CD14-positive monocyte (primary cell): ENCODE results near the gene PLEKHG2. TPM values are rescaled to one million over a fixed set of nuclear protein-coding genes. Genes with fewer than 3 reads are reported as not detected.
A peak's percentile ranks its signal among the peaks of the same experiment; 100 is the strongest.

ENCODE experiments used
- DNase-seq, 3 donors: peaks; one replicate each; pipeline ENCODE4 v3.0.0-alpha.2; 2011 to 2022
- H2AFZ ChIP-seq: 2 replicates; pipeline ENCODE4 v1.6.0; 2012; ENCODE audit warnings: mild to moderate bottlenecking, low read depth, low read length, inconsistent platforms; ENCODE audit not compliant: insufficient read depth, poor library complexity, severe bottlenecking
- H3K27ac ChIP-seq, 2 donors: 1 replicate in 1 of 2; 2 replicates in 1 of 2; pipeline ENCODE4 v1.5.1; 2012 to 2013; ENCODE audit warnings: low read length in 2 of 2, control low read depth in 1 of 2, inconsistent platforms in 1 of 2, low read depth in 1 of 2, mild to moderate bottlenecking in 1 of 2
- H3K27me3 ChIP-seq, 2 donors: one replicate each; pipeline versions ENCODE4 v1.6.0 to v1.6.1; 2011 to 2013; ENCODE audit warnings: low read length in 2 of 2; ENCODE audit not compliant: control insufficient read depth in 2 of 2, insufficient read depth in 2 of 2
- H3K36me3 ChIP-seq, 2 donors: replicated peaks in 1 of 2; 1 replicate in 1 of 2; 2 replicates in 1 of 2; pipeline versions ENCODE4 v1.5.1 to v1.6.1; 2012 to 2013; ENCODE audit warnings: low read length in 2 of 2, control low read depth in 1 of 2, inconsistent platforms in 1 of 2, mild to moderate bottlenecking in 1 of 2; ENCODE audit not compliant: insufficient read depth in 2 of 2, control insufficient read depth in 1 of 2
- H3K4me1 ChIP-seq, 2 donors: 1 replicate in 1 of 2; 2 replicates in 1 of 2; pipeline versions ENCODE4 v1.5.1 to v1.6.1; 2012 to 2013; ENCODE audit warnings: low read length in 2 of 2, control low read depth in 1 of 2, inconsistent platforms in 1 of 2, mild to moderate bottlenecking in 1 of 2, moderate library complexity in 1 of 2; ENCODE audit not compliant: insufficient read depth in 2 of 2, control insufficient read depth in 1 of 2
- H3K4me2 ChIP-seq: replicated peaks from 2 replicates; pipeline ENCODE3; 2012; ENCODE audit warnings: low read length, moderate library complexity, mild to moderate bottlenecking; ENCODE audit not compliant: poor library complexity, severe bottlenecking; ENCODE audit errors: extremely low read depth
- H3K4me3 ChIP-seq, 3 experiments: fragments of 200-600 bp in 1 of 3; sonication (generic) in 1 of 3; replicated peaks in 1 of 3; 1 replicate in 2 of 3; 2 replicates in 1 of 3; pipeline ENCODE4 v1.5.1; 2011 to 2013; ENCODE audit warnings: low read length in 3 of 3, mild to moderate bottlenecking in 3 of 3, control low read depth in 2 of 3, low read depth in 2 of 3, inconsistent platforms in 1 of 3, moderate library complexity in 1 of 3
- H3K79me2 ChIP-seq: 2 replicates; pipeline ENCODE4 v1.6.0; 2012; ENCODE audit warnings: mild to moderate bottlenecking, control low read depth, inconsistent platforms, low read length, moderate library complexity; ENCODE audit not compliant: insufficient read depth
- H3K9ac ChIP-seq: 2 replicates; pipeline ENCODE4 v1.6.0; 2017; ENCODE audit warnings: low read length, mild to moderate bottlenecking; ENCODE audit not compliant: insufficient read depth, poor library complexity, severe bottlenecking
- H3K9me3 ChIP-seq, 2 donors: replicated peaks in 1 of 2; 1 replicate in 1 of 2; 2 replicates in 1 of 2; pipeline versions ENCODE4 v1.5.1 to v1.6.1; 2012 to 2013; ENCODE audit warnings: low read length in 2 of 2, control low read depth in 1 of 2; ENCODE audit not compliant: control insufficient read depth in 1 of 2, insufficient read depth in 1 of 2
- H4K20me1 ChIP-seq: 2 replicates; pipeline ENCODE4 v1.6.0; 2012; ENCODE audit warnings: mild to moderate bottlenecking, low read length, control low read depth, moderate library complexity; ENCODE audit not compliant: insufficient read depth
- H3K27ac Mint-ChIP-seq, 7 donors: one replicate each; pipeline ENCODE4 v1.8.0; 2020; ENCODE audit warnings: mild to moderate bottlenecking in 7 of 7, mixed read lengths in 7 of 7, moderate library complexity in 6 of 7, inconsistent platforms in 2 of 7
- H3K27me3 Mint-ChIP-seq, 3 donors: one replicate each; pipeline ENCODE4 v1.8.0; 2021 to 2022; ENCODE audit warnings: low read depth in 3 of 3, mild to moderate bottlenecking in 3 of 3, mixed read lengths in 3 of 3, moderate library complexity in 3 of 3, inconsistent platforms in 1 of 3
- H3K36me3 Mint-ChIP-seq, 2 donors: one replicate each; pipeline ENCODE4 v1.8.0; 2020; ENCODE audit warnings: mixed read lengths in 2 of 2, inconsistent platforms in 1 of 2, mild to moderate bottlenecking in 1 of 2
- H3K4me1 Mint-ChIP-seq: one replicate; pipeline ENCODE4 v1.8.0; 2020; ENCODE audit warnings: mild to moderate bottlenecking, mixed read lengths
- H3K4me3 Mint-ChIP-seq, 2 donors: one replicate each; pipeline ENCODE4 v1.8.0; 2020; ENCODE audit warnings: mild to moderate bottlenecking in 2 of 2, mixed read lengths in 2 of 2, moderate library complexity in 1 of 2
- H3K9me3 Mint-ChIP-seq, 7 donors: one replicate each; pipeline ENCODE4 v1.8.0; 2020 to 2022; ENCODE audit warnings: mixed read lengths in 7 of 7, mild to moderate bottlenecking in 6 of 7, moderate library complexity in 6 of 7, inconsistent platforms in 2 of 7
- WGBS: methylation state at CpG from one replicate; pipeline ENCODE4 v1.1.5; 2013; ENCODE audit warnings: missing lambda C conversion rate; ENCODE audit not compliant: insufficient coverage; 5-methylcytosine and 5-hydroxymethylcytosine counted together
- intact Hi-C, 2 donors: fragments of 100-400 bp; cut with micrococcal nuclease; formaldehyde crosslinking; loops; one replicate each; pipeline versions ENCODE4 v1.15.0 to v1.15.1; 2023
- polyA plus RNA-seq, 3 donors: library from polyadenylated mRNA; depleted of rRNA in 1 of 3; unstranded in 2 of 3; stranded (reverse) in 1 of 3; fragments of 300-500 nt in 2 of 3; fragments of >200 nt in 1 of 3; fragmentation: Illumina TruSeq in 2 of 3; gene quantifications; 1 replicate in 2 of 3; 2 replicates in 1 of 3; pipeline ENCODE4 v1.2.3, GENCODE V29; 2012 to 2021
- TF ChIP-seq, protein P1 (sequence below): fragments of 200-600 bp; IDR thresholded peaks from one replicate; pipeline ENCODE4 v1.8.0; 2022; ENCODE audit warnings: antibody characterized with exemption, mild to moderate bottlenecking

The PLEKHG2 gene
- polyA plus RNA-seq, 3 donors, result 0.73 to 202 (median 1.2) TPM

DNA sequence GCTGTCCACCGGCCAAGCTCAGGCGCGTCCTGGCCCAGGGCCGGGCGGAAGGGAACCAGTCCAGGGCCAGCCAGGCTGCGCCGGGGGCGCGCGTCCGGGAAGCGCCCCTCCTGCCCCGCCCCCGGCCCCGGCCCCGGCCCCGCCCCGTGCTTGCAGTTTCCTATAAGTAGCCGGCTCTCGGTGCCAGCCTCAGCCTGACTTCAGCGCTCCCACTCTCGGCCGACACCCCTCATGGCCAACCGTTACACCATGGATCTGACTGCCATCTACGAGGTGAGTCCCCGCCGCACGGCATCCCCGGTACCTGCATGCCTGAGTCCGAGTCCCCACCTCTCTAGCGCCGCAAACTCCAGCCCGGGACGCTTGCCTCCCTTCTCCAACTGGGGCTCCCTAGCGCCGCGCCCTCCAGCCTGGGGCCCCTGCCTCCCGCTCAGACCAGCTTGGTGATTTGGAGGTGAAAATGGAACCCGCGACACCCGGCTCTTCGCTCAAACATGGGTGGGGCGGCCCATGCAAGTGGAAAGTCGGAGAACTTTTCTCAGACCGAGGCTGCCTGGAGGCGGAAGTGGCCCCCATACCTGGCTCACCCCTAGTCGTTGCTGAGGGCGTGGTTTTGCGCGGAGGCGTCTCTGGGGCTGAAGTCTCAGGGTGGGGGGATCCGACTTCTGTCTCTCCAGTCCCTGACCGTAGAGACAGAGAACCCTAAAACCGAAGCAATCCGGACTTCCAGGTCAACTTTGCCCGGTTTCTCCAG, 5.6 kb upstream of the PLEKHG2 start, which contains the start of gene ZFP36:
ZFP36 (plus strand) TSS at position 192 of the 754 bp plus-strand sequence; CDS start at position 250, 58 bp downstream.
- Histone ChIP-seq H3K36me3 (peaks cover 23% of the 10 kb centered on the region in 2 donors), H2AFZ (no peak within 1 kb of the TSS), H3K4me2 (peak within 1 kb of the TSS; percentile 86), H3K9me3 (no peaks in the 10 kb centered on the region), H3K79me2 (peaks cover 93% of the 10 kb centered on the region), H3K4me1 (peaks cover 49 to 50% of the 10 kb centered on the region in 2 donors), H3K4me3 (peak within 1 kb of the TSS; percentile 89 to 96 (median 91)), H4K20me1 (peaks cover 54% of the 10 kb centered on the region), H3K27ac (peak within 1 kb of the TSS; percentile 98 to 99), H3K9ac (peak within 1 kb of the TSS; percentile 100), H3K27me3 (no peaks in the 10 kb centered on the region)
- DNase-seq, result peak; percentile 85 to 98 (median 90)
- WGBS, result under 1% methylated on average over 52 of the region's 56 CpGs
- H3K4me1 Mint-ChIP-seq, result peaks cover 39% of the 10 kb centered on the region
- peak within 1 kb of the TSS; percentile 98 to 100 (median 100) for H3K27ac Mint-ChIP-seq
- H3K36me3 Mint-ChIP-seq, result peaks cover 32 to 47% of the 10 kb centered on the region in 2 donors
- H3K27me3 Mint-ChIP-seq, result peaks cover 0 to 28% (median 5%) of the 10 kb centered on the region in 3 donors
- peak within 1 kb of the TSS; percentile 99 to 100 for H3K4me3 Mint-ChIP-seq
- TF ChIP-seq, protein P1, sequence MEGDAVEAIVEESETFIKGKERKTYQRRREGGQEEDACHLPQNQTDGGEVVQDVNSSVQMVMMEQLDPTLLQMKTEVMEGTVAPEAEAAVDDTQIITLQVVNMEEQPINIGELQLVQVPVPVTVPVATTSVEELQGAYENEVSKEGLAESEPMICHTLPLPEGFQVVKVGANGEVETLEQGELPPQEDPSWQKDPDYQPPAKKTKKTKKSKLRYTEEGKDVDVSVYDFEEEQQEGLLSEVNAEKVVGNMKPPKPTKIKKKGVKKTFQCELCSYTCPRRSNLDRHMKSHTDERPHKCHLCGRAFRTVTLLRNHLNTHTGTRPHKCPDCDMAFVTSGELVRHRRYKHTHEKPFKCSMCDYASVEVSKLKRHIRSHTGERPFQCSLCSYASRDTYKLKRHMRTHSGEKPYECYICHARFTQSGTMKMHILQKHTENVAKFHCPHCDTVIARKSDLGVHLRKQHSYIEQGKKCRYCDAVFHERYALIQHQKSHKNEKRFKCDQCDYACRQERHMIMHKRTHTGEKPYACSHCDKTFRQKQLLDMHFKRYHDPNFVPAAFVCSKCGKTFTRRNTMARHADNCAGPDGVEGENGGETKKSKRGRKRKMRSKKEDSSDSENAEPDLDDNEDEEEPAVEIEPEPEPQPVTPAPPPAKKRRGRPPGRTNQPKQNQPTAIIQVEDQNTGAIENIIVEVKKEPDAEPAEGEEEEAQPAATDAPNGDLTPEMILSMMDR, result no peak
- intact Hi-C loops, result loop anchor here in 1 of 2 donors (1.0 kb wide), 1 partner anchor 9 kb away; no protein-coding TSS in a partner anchor
- peaks cover 4 to 27% (median 18%) of the 10 kb centered on the region in 7 donors for H3K9me3 Mint-ChIP-seq

DNA sequence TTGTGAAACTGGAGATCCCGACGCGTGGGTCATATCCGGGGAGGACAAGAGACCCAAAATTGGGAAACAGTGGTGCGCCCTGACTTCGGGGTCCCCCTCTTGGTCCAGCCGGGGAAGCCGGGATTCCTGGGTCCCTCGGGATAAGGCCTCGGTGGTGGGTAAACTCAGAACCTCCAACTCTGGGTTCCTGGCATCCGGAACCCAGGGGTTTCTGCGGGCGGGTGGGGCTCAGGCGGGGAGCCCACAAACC, 5.1 kb upstream of the PLEKHG2 start:
- peaks cover 0 to 31% (median 5%) of the 10 kb centered on the region in 3 donors for H3K27me3 Mint-ChIP-seq
- Histone ChIP-seq H4K20me1 (peaks cover 54% of the 10 kb centered on the region), H3K36me3 (peaks cover 23% of the 10 kb centered on the region in 2 donors), H3K27ac (peak overlapping the region; percentile 98 to 99), H3K9ac (peak overlapping the region; percentile 100), H3K4me1 (peaks cover 44 to 45% of the 10 kb centered on the region in 2 donors), H2AFZ (no peak overlapping the region), H3K4me2 (peak overlapping the region; percentile 83), H3K9me3 (no peaks in the 10 kb centered on the region), H3K4me3 (peak overlapping the region; percentile 89 to 96 (median 91)), H3K27me3 (no peaks in the 10 kb centered on the region), H3K79me2 (peaks cover 88% of the 10 kb centered on the region)
- WGBS, result under 1% methylated on average over 14 of the region's 14 CpGs
- peaks cover 4 to 27% (median 18%) of the 10 kb centered on the region in 7 donors for H3K9me3 Mint-ChIP-seq
- intact Hi-C loops, result no loop called here
- peaks cover 32 to 46% of the 10 kb centered on the region in 2 donors for H3K36me3 Mint-ChIP-seq
- DNase-seq, result no peak
- H3K4me1 Mint-ChIP-seq, result peaks cover 34% of the 10 kb centered on the region
- H3K27ac Mint-ChIP-seq, result peak overlapping the region; percentile 96 to 100 (median 99)
- H3K4me3 Mint-ChIP-seq, result peak overlapping the region; percentile 96 to 99
- TF ChIP-seq, protein P1, result no peak
